Small intestine (tissue), 7 donors: ENCODE data around the gene CIRBP. TPM values are rescaled to one million over a fixed set of nuclear protein-coding genes. Genes with fewer than 3 reads are reported as not detected.

Source experiments
- DNase-seq, 2 donors: peaks; one replicate each; pipeline versions ENCODE4 v3.0.0 to v3.0.0-alpha.2; 2013
- FAIRE-seq: peaks from 2 replicates; lab custom pipeline; 2012; peaks lifted over from hg19 to GRCh38; lab: Jason Lieb, UNC
- H3K27ac ChIP-seq, 3 donors: one replicate each; pipeline ENCODE4 v1.5.1; 2013; ENCODE audit warnings: low read length in 2 of 3, mild to moderate bottlenecking in 2 of 3, control low read depth in 1 of 3, inconsistent platforms in 1 of 3, low read depth in 1 of 3, moderate library complexity in 1 of 3
- H3K27me3 ChIP-seq, 3 donors: one replicate each; pipeline ENCODE4 v1.6.1; 2013; ENCODE audit warnings: low read length in 3 of 3, inconsistent platforms in 1 of 3; ENCODE audit not compliant: control insufficient read depth in 3 of 3, insufficient read depth in 3 of 3
- H3K36me3 ChIP-seq, 3 donors: one replicate each; pipeline ENCODE4 v1.6.1; 2013; ENCODE audit warnings: low read length in 3 of 3, inconsistent platforms in 1 of 3, low read depth in 1 of 3, mild to moderate bottlenecking in 1 of 3, moderate library complexity in 1 of 3; ENCODE audit not compliant: control insufficient read depth in 3 of 3, insufficient read depth in 2 of 3
- H3K4me1 ChIP-seq, 3 donors: one replicate each; pipeline ENCODE4 v1.6.1; 2013; ENCODE audit warnings: low read length in 2 of 3, inconsistent platforms in 1 of 3, low read depth in 1 of 3, mild to moderate bottlenecking in 1 of 3, moderate library complexity in 1 of 3; ENCODE audit not compliant: control insufficient read depth in 3 of 3, insufficient read depth in 2 of 3
- H3K4me3 ChIP-seq, 3 donors: one replicate each; pipeline ENCODE4 v1.5.1; 2013; ENCODE audit warnings: low read length in 3 of 3, control low read depth in 1 of 3, inconsistent platforms in 1 of 3, low read depth in 1 of 3, mild to moderate bottlenecking in 1 of 3, moderate library complexity in 1 of 3
- H3K9me3 ChIP-seq, 2 donors: one replicate each; pipeline ENCODE4 v1.6.1; 2013; ENCODE audit warnings: low read depth in 1 of 2, low read length in 1 of 2; ENCODE audit not compliant: control insufficient read depth in 2 of 2, insufficient read depth in 1 of 2
- WGBS, 3 donors: extraction: QIAGEN DNeasy Blood & Tissue Kit; methylation state at CpG; one replicate each; pipeline ENCODE4 v1.1.7; 2013; 5-methylcytosine and 5-hydroxymethylcytosine counted together
- polyA plus RNA-seq, 4 donors: library from polyadenylated mRNA; stranded (reverse) in 3 of 4; unstranded in 1 of 4; fragments of 200-250 nt in 3 of 4; fragments of 120-200 nt in 1 of 4; gene quantifications; one replicate each; pipeline versions ENCODE4 v1.2.1 to v1.2.3, GENCODE V29; 2013
- donor health status: healthy with polysubstance abuse.
- donor health status: control.
- donor health status: control.
- donor health status: Bipolar disorder and iron deficiency.
- donor health status: healthy.

The CIRBP gene
- polyA plus RNA-seq, 4 donors = 250 to 543 (median 373) TPM

- peaks cover 0 to 11% (median 3%) of the 10 kb centered on the region in 3 donors for H3K27me3 ChIP-seq
- peaks cover 0 to 46% (median 0%) of the 10 kb centered on the region in 3 donors for H3K4me1 ChIP-seq
- peak in 1 of 2 donors; percentile 67 for DNase-seq
- 16 to 21% (median 17%) methylated on average over 34 to 51 of the region's 51 CpGs for WGBS, 3 donors
- H3K4me3 ChIP-seq = peak overlapping the region in 1 of 3 donors; percentile 80
- H3K36me3 ChIP-seq = peaks cover 0 to 45% (median 0%) of the 10 kb centered on the region in 3 donors
- no peak for FAIRE-seq
- no peaks in the 10 kb centered on the region for H3K9me3 ChIP-seq
- peak overlapping the region; percentile 82 to 99 (median 88) for H3K27ac ChIP-seq
Observed at GRCh38 chr19:1284979-1285736, 16.0 kb downstream of the CIRBP start.

GRCh38 chr19:1285737-1286360 lies 16.7 kb downstream of the CIRBP start, which contains the start of gene EFNA2:
Gene EFNA2 (plus strand): TSS chr19:1285873. CDS start chr19:1286169, 296 bp downstream.
- peaks cover 0 to 53% (median 0%) of the 10 kb centered on the region in 3 donors for H3K4me1 ChIP-seq
- 1% methylated on average over 36 to 113 of the region's 113 CpGs for WGBS, 3 donors
- peak within 1 kb of the TSS; percentile 86 to 99 (median 93) for H3K27ac ChIP-seq
- H3K27me3 ChIP-seq = peaks cover 0 to 11% (median 3%) of the 10 kb centered on the region in 3 donors
- no peaks in the 10 kb centered on the region for H3K9me3 ChIP-seq
- peak within 1 kb of the TSS; percentile 43 to 97 (median 80) for H3K4me3 ChIP-seq
- DNase-seq (peak; percentile 58 to 77), FAIRE-seq (no peak)
- H3K36me3 ChIP-seq = peaks cover 0 to 45% (median 0%) of the 10 kb centered on the region in 3 donors

DNA sequence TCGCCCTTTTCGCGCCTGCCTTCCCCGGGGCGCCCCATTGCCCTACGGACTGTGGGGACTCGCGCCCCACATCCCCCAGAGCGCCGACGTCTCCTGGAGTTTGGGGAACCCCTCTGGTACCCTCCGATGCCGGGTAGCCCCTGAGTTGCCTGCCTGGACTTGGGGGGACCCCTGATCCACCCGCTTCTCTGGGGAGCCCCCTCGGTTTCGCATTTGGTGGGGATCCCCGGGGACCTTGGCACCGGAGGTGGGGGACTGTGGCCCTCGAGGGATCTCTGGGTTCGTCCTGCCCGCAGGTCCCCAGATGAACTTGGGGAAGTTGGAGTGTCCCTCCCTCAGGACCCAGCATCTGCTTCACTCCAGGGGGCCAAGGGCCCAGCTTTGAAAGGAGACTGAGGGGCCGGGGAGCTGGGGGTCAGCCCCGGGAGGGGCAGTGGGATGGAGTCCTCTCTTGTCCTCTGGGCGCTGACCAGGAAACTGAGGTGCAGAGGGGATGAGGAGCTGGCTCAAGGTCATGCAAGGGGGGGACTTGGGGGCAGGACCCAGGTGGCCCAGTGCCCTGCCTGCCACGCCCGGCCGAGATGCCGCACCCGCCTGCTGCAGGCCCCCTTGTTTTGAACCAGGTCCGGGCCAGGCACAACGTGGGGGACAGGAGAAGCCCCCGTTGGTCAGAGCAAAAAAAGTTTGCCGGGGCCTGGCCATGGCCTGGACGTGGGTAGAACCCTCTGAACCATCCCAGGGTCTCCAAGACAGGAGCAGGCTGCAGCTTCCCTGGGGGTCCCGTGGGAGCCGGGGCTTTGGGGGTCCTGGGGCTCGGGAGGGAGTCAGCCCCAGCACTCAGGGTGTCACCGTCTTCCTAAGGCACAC lies 17.6 kb downstream of the CIRBP start:
- 13 to 26% (median 20%) methylated on average over 32 to 38 of the region's 38 CpGs for WGBS, 3 donors
- Histone ChIP-seq H3K4me1 (peaks cover 0 to 62% (median 0%) of the 10 kb centered on the region in 3 donors), H3K4me3 (peak overlapping the region; percentile 43 to 97 (median 80)), H3K27ac (peak overlapping the region; percentile 84 to 93 (median 86)), H3K36me3 (peaks cover 0 to 46% (median 0%) of the 10 kb centered on the region in 3 donors), H3K9me3 (no peaks in the 10 kb centered on the region), H3K27me3 (peaks cover 0 to 11% (median 3%) of the 10 kb centered on the region in 3 donors)
- DNase-seq (peak in 1 of 2 donors; percentile 37), FAIRE-seq (no peak)

GRCh38 chr19:1287354-1288225 lies 18.5 kb downstream of the CIRBP start:
- 44 to 52% (median 51%) methylated on average over 47 to 55 of the region's 55 CpGs for WGBS, 3 donors
- Histone ChIP-seq H3K27me3 (peaks cover 0 to 11% (median 3%) of the 10 kb centered on the region in 3 donors), H3K27ac (peak overlapping the region; percentile 4 to 93 (median 53))

GRCh38 chr19:1288226-1288612 lies 19.1 kb downstream of the CIRBP start:
- Histone ChIP-seq H3K27ac (peak overlapping the region in 2 of 3 donors; percentile 53 to 93), H3K4me1 (peaks cover 0 to 73% (median 4%) of the 10 kb centered on the region in 3 donors), H3K4me3 (peak overlapping the region in 1 of 3 donors; percentile 97), H3K9me3 (no peaks in the 10 kb centered on the region), H3K36me3 (peaks cover 0 to 60% (median 0%) of the 10 kb centered on the region in 3 donors), H3K27me3 (peaks cover 0 to 11% (median 3%) of the 10 kb centered on the region in 3 donors)
- FAIRE-seq (no peak), DNase-seq (no peak)
- WGBS, 3 donors = 87 to 91% (median 88%) methylated on average over 15 to 18 of the region's 18 CpGs

More at GRCh38 chr19:1287354-1288225, 18.5 kb downstream of the CIRBP start:
- FAIRE-seq (no peak), DNase-seq (peak in 1 of 2 donors; percentile 42)
- Histone ChIP-seq H3K4me3 (peak overlapping the region; percentile 32 to 97 (median 80)), H3K9me3 (no peaks in the 10 kb centered on the region), H3K36me3 (peaks cover 0 to 54% (median 0%) of the 10 kb centered on the region in 3 donors), H3K4me1 (peaks cover 0 to 71% (median 4%) of the 10 kb centered on the region in 3 donors)

GRCh38 chr19:1288833-1289685 lies 19.9 kb downstream of the CIRBP start:
- peaks cover 0 to 70% (median 4%) of the 10 kb centered on the region in 3 donors for H3K4me1 ChIP-seq
- FAIRE-seq (no peak), DNase-seq (no peak)
- WGBS, 3 donors = 78 to 82% (median 80%) methylated on average over 39 to 41 of the region's 41 CpGs
- peaks cover 0 to 68% (median 0%) of the 10 kb centered on the region in 3 donors for H3K36me3 ChIP-seq
- peaks cover 0 to 11% (median 3%) of the 10 kb centered on the region in 3 donors for H3K27me3 ChIP-seq
- no peak overlapping the region for H3K27ac ChIP-seq
- H3K4me3 ChIP-seq = peak overlapping the region in 1 of 3 donors; percentile 8
- H3K9me3 ChIP-seq = no peaks in the 10 kb centered on the region
